ENCODE data around the gene PLCE1. TPM values are rescaled to one million over a fixed set of nuclear protein-coding genes. Genes with fewer than 3 reads are reported as not detected.

The PLCE1 gene
- total and polyA plus RNA-seq, 12 donors = 0.84 to 62.0 (median 9.1) TPM

DNA sequence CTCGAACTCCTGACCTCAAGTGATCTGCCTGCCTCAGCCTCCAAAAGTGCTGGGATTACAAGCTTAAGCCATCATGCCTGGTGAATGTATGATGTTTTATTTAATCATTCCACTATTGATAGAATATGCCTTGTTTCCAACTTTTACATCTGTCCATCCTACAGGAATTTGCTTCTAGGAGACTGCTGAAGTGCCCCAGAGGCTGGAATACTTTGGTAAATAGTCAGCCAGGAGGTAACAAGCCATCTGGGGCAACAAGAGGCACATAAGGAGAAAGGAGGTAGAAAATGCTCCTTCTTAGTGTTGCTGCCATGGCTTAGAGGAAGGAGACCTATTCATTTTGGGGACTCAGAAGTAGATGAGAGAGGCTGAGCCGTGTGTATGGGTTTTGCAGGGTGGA is 14.8 kb downstream of the PLCE1 start:
- ATAC-seq = no peak
- H3K9me3 ChIP-seq = no peaks in the 10 kb centered on the region
- TF ChIP-seq CTCF (IDR thresholded peaks at IDR 0.05) = no peak

DNA sequence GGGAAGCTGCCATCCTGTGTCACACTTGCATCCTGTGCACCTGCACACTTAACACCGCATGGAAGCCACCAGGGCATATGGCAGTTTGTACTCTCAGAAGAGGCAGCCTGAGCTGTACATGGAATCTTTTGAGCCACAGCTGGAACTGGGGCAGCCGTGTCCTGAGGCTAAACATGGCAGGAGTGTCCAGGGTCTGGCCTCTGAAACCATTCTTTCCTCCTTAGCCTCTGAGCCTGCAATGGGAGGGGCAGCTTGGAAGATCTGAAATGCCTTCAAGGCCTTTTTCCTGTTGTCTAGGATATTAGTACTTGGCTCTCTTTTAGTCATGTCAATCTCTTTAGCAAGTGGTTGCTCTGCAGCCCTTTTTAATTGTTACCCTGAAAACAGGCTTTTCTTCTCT is 16.4 kb downstream of the PLCE1 start:
- H3K4me1 ChIP-seq = peaks cover 0 to 37% (median 9%) of the 10 kb centered on the region in 9 donors
- ATAC-seq (no peak), DNase-seq (no peak)
- no peak overlapping the region for H3K27ac ChIP-seq
- intact Hi-C loops (cut with DNase I) = no loop called here
- 91 to 97% methylated on average over 2 of the region's 2 CpGs for WGBS, 2 donors
- H3K27me3 ChIP-seq = no peaks in the 10 kb centered on the region
- no peak overlapping the region for H3K4me3 ChIP-seq
- H3K9me3 ChIP-seq = no peaks in the 10 kb centered on the region
- no peak for TF ChIP-seq CTCF (IDR thresholded peaks at IDR 0.05)
- no peaks in the 10 kb centered on the region for H3K36me3 ChIP-seq

More for the DNA sequence above, 14.8 kb downstream of the PLCE1 start:
- Histone ChIP-seq H3K4me1 (peaks cover 0 to 37% (median 9%) of the 10 kb centered on the region in 9 donors), H3K4me3 (no peak overlapping the region), H3K36me3 (no peaks in the 10 kb centered on the region), H3K27me3 (no peaks in the 10 kb centered on the region), H3K27ac (no peak overlapping the region)
- 85 to 90% methylated on average over 2 of the region's 2 CpGs for WGBS, 2 donors
- no peak for DNase-seq
- intact Hi-C loops (cut with DNase I) = loop anchor here in 1 of 10 donors (5.0 kb wide), 1 partner anchor 64 kb away; no protein-coding TSS in a partner anchor

DNA sequence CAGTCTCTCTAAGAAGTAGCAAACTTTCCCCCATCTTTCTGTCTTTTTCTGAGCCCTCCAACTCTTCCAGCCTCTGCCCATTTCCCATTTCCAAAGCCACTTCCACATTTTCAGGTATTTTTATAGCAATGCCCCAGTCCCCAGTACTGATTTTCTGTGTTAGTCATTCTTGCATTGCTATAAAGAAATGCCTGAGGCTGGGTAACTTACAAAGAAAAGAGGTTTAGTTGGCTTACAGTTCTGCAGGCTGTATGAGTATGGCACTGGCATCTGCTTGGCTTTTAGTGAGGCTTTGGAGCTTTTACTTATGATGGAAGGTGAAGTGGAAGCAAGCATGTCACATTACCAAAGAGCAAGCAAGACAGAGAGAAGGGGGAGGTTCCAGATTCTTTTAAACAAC is 17.2 kb downstream of the PLCE1 start:
- no peak for DNase-seq
- no peaks in the 10 kb centered on the region for H3K27me3 ChIP-seq
- no peak for ATAC-seq
- H3K4me3 ChIP-seq = no peak overlapping the region
- intact Hi-C loops (cut with DNase I) = no loop called here
- peaks cover 0 to 35% (median 9%) of the 10 kb centered on the region in 9 donors for H3K4me1 ChIP-seq
- no peaks in the 10 kb centered on the region for H3K9me3 ChIP-seq
- H3K27ac ChIP-seq = no peak overlapping the region
- H3K36me3 ChIP-seq = no peaks in the 10 kb centered on the region
- no peak for TF ChIP-seq CTCF (IDR thresholded peaks at IDR 0.05)

DNA sequence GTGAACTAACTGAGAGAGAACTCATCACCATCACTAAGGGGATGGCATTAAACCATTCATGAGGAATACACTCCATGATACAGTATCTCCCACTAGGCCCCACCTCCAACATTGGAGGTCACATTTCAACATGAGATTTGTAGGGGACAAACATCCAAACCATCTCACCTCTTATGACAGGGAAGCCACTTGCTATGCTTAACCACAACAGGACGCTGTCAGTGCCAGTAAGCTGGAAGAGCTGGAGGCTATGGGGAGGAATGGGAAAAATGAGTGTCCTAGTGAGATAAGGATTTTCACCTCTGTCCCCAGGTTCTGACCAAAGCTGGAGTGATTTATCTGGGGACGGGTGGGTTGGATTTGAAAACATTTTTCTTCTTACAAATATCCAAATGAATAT is 17.6 kb downstream of the PLCE1 start:
- DNase-seq = no peak

More for the DNA sequence above, 17.6 kb downstream of the PLCE1 start:
- no peak overlapping the region for H3K4me3 ChIP-seq
- H3K36me3 ChIP-seq = no peaks in the 10 kb centered on the region
- no peaks in the 10 kb centered on the region for H3K27me3 ChIP-seq
- WGBS, 2 donors = 73 to 75% methylated on average over 2 of the region's 2 CpGs
- no peaks in the 10 kb centered on the region for H3K9me3 ChIP-seq
- intact Hi-C loops (cut with DNase I) = no loop called here
- no peak overlapping the region for H3K27ac ChIP-seq
- TF ChIP-seq CTCF (IDR thresholded peaks at IDR 0.05) = no peak
- peaks cover 0 to 31% (median 8%) of the 10 kb centered on the region in 9 donors for H3K4me1 ChIP-seq
- ATAC-seq = no peak

Measured in heart right ventricle (tissue), 16 donors.